ENCODE measurements around the gene TEX52.

TEX52 gene

DNA sequence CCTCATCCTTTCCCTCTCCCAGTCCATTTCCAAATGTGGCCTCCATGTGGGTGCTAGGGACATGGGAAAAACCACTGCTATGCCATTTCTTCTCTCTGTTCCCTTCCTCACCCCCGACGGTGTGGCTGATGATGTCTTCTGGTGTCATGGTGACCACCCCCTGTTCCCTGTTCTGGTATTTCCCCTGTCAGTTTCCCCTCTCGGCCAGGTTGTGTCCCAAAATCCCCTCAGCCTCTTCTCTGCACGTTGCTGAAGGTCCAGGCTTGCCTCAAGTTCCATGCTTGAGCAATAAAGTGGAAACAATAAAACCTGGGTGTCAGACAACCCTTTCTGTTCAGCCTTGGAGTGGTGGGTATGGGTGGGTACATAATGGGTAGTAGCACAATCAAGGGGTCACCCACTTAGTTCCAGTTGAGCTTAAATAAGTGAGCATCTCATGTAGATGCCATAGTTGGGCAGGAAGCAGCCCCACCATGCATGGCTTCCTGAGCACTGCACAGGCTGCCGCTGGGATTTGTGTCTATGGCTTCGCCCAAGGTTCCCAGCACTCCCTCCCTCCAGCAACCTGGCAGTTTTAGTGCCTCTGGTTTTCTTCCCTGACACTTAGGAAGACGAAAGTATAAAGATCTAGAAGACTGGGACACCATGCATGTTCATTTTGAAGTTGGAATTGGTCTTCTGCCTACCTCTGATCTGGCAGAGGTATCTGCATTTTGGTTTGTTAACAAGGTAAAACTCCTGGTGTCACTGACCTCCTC, 53.0 kb downstream of the TEX52 start:
- no peak overlapping the region for H3K4me3 ChIP-seq (ENCODE audit: low read length)
- TF ChIP-seq ZNF274 (IDR thresholded peaks at IDR 0.05; ENCODE audit: low read depth, low read length), result no peak

- no peak for TF ChIP-seq ZNF274 (IDR thresholded peaks at IDR 0.05; ENCODE audit: low read depth, low read length)
- no peak overlapping the region for H3K4me3 ChIP-seq (ENCODE audit: low read length)
Measured at GRCh38 chr12:2801044-2801783, 55.6 kb downstream of the TEX52 start.

- TF ChIP-seq ZNF274 (IDR thresholded peaks at IDR 0.05; ENCODE audit: low read depth, low read length), result no peak
- no peak overlapping the region for H3K4me3 ChIP-seq (ENCODE audit: low read length)
Measured at GRCh38 chr12:2800046-2800570, 56.7 kb downstream of the TEX52 start.
